Uterus (tissue), 4 donors: ENCODE results near the gene BHLHE40. TPM values are rescaled to one million over a fixed set of nuclear protein-coding genes. Genes with fewer than 3 reads are reported as not detected.

Experiments
- DNase-seq, 2 donors: peaks; one replicate each; pipeline ENCODE4 v3.0.0-alpha.2; 2019 to 2020
- H3K27ac ChIP-seq, 2 donors: fragments of 200-600 bp; sonication (generic); 1 replicate in 1 of 2; 2 replicates in 1 of 2; pipeline ENCODE4 v1.5.1; 2016 to 2018
- H3K27me3 ChIP-seq, 2 donors: fragments of 200-600 bp; sonication (generic); one replicate each; pipeline ENCODE4 v1.5.1; 2018 to 2019; ENCODE audit warnings: control low read depth in 1 of 2
- H3K36me3 ChIP-seq, 2 donors: fragments of 200-600 bp; sonication (generic); one replicate each; pipeline ENCODE4 v1.5.1; 2019; ENCODE audit warnings: control low read depth in 1 of 2
- H3K4me1 ChIP-seq, 2 donors: fragments of 200-600 bp; sonication (generic); one replicate each; pipeline ENCODE4 v1.5.1; 2018 to 2019; ENCODE audit warnings: control low read depth in 1 of 2
- H3K4me3 ChIP-seq, 2 donors: fragments of 200-600 bp; sonication (generic); 1 replicate in 1 of 2; 2 replicates in 1 of 2; pipeline ENCODE4 v1.5.1; 2018 to 2019; ENCODE audit warnings: mild to moderate bottlenecking in 1 of 2
- H3K9me3 ChIP-seq, 2 donors: fragments of 200-600 bp; sonication (generic); one replicate each; pipeline ENCODE4 v1.5.1; 2019; ENCODE audit warnings: control low read depth in 1 of 2
- POLR2A ChIP-seq, 2 donors: fragments of 450-650 bp; IDR thresholded peaks; one replicate each; pipeline ENCODE4 v1.6.1; 2016; ENCODE audit warnings: antibody characterized with exemption in 2 of 2, mild to moderate bottlenecking in 1 of 2, moderate library complexity in 1 of 2
- intact Hi-C: fragments of 100-400 bp; cut with DNase I; formaldehyde crosslinking; loops from one replicate; pipeline ENCODE4 v1.15.1; 2023; ENCODE audit warnings: low total_unique reads
- total RNA-seq, 4 donors: library from RNA; depleted of rRNA in 3 of 4; stranded (reverse); fragments of >200 nt in 3 of 4; gene quantifications; one replicate each; pipeline versions ENCODE4 v1.1.0 to v1.2.4, GENCODE V29; 2014 to 2023
- TF ChIP-seq, protein P1 (sequence below), 4 experiments: fragments of 200-600 bp in 2 of 4; fragments of 450-650 bp in 2 of 4; sonication (generic) in 2 of 4; IDR thresholded peaks; one replicate each; pipeline ENCODE4 v1.5.1; 2016 to 2019; ENCODE audit warnings: antibody characterized with exemption in 4 of 4, mild to moderate bottlenecking in 2 of 4, moderate library complexity in 1 of 4
- donor health status: DM: yes; HTN: yes; CAD: no.

BHLHE40 gene
- total RNA-seq, 4 donors from 2014 or later, result 11.4 to 84.2 (median 28.1) TPM

- intact Hi-C loops, result no loop called here
- peak overlapping the region in 1 of 2 donors; percentile 19 for H3K27ac ChIP-seq
- H3K4me1 ChIP-seq, result no peaks in the 10 kb centered on the region
- no peaks in the 10 kb centered on the region for H3K9me3 ChIP-seq
- no peaks in the 10 kb centered on the region for H3K27me3 ChIP-seq
- no peak for DNase-seq
- TF ChIP-seq, protein P1, sequence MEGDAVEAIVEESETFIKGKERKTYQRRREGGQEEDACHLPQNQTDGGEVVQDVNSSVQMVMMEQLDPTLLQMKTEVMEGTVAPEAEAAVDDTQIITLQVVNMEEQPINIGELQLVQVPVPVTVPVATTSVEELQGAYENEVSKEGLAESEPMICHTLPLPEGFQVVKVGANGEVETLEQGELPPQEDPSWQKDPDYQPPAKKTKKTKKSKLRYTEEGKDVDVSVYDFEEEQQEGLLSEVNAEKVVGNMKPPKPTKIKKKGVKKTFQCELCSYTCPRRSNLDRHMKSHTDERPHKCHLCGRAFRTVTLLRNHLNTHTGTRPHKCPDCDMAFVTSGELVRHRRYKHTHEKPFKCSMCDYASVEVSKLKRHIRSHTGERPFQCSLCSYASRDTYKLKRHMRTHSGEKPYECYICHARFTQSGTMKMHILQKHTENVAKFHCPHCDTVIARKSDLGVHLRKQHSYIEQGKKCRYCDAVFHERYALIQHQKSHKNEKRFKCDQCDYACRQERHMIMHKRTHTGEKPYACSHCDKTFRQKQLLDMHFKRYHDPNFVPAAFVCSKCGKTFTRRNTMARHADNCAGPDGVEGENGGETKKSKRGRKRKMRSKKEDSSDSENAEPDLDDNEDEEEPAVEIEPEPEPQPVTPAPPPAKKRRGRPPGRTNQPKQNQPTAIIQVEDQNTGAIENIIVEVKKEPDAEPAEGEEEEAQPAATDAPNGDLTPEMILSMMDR (IDR thresholded peaks at IDR 0.05), result no peak
- no peak for TF ChIP-seq POLR2A (IDR thresholded peaks at IDR 0.05)
- no peaks in the 10 kb centered on the region for H3K36me3 ChIP-seq
- no peak overlapping the region for H3K4me3 ChIP-seq
Observed at GRCh38 chr3:4992118-4992517, 12.9 kb downstream of the BHLHE40 start.

DNA sequence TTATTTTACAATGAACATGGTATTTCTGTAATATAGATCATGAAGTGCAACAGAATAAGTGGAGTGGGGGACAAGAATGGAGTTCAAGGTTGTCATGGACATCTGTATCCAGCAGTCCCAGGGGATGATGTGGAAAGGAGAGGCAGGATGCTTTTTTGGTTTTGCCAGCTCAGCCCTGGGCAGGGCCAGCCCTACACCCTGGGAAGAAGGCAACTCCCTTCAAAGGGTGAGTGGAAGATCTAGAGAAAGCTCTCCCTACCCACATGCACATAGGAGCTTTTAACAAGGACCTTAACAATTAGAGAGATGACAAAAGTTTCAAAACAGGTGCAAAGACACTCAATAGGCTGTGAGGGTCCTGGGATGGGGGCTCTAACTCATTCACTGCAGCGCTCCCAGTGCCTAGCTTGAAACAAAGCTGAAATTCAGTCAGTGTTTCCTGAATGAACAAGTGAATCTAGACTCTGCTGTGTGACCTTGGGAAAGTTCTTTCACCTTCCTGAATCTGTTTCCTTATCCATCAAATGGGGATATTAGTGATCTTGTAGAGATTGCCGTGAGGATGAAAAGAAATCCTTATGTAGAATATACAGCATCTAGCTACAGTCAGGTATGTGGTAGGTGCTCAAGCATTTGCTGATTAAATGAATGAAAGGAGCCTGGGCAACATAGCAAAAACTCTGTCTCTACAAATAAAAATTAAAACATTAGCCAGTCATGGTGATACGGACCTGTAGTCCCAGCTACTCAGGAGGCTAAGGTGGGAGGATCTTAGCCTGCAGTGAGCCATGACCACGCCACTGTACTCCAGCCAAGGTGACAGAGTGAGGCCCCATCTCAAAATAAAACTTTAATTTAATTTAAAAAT is 14.3 kb downstream of the BHLHE40 start:
- no peak overlapping the region for H3K4me3 ChIP-seq
- no peak for TF ChIP-seq POLR2A (IDR thresholded peaks at IDR 0.05)
- TF ChIP-seq, protein P1 (IDR thresholded peaks at IDR 0.05), result no peak
- H3K9me3 ChIP-seq, result no peaks in the 10 kb centered on the region
- intact Hi-C loops, result no loop called here
- H3K4me1 ChIP-seq, result no peaks in the 10 kb centered on the region
- H3K27me3 ChIP-seq, result no peaks in the 10 kb centered on the region
- no peak overlapping the region for H3K27ac ChIP-seq
- no peaks in the 10 kb centered on the region for H3K36me3 ChIP-seq
- DNase-seq, result no peak

- H3K36me3 ChIP-seq, result no peaks in the 10 kb centered on the region
- TF ChIP-seq, protein P1 (IDR thresholded peaks at IDR 0.05), result no peak
- no peak for TF ChIP-seq POLR2A (IDR thresholded peaks at IDR 0.05)
- intact Hi-C loops, result no loop called here
- no peaks in the 10 kb centered on the region for H3K27me3 ChIP-seq
- DNase-seq, result no peak
- H3K4me1 ChIP-seq, result no peaks in the 10 kb centered on the region
- H3K9me3 ChIP-seq, result no peaks in the 10 kb centered on the region
- H3K4me3 ChIP-seq, result no peak overlapping the region
- peak overlapping the region; percentile 23 to 35 for H3K27ac ChIP-seq
Observed at GRCh38 chr3:4994144-4994730, 15.0 kb downstream of the BHLHE40 start.

- peak in 1 of 2 donors; percentile 66 for DNase-seq
- intact Hi-C loops, result no loop called here
- TF ChIP-seq POLR2A (IDR thresholded peaks at IDR 0.05), result no peak
- TF ChIP-seq, protein P1 (IDR thresholded peaks at IDR 0.05), result no peak
Observed at GRCh38 chr3:4994823-4995499, 15.7 kb downstream of the BHLHE40 start.

More at GRCh38 chr3:4994823-4995499, 15.7 kb downstream of the BHLHE40 start:
- Histone ChIP-seq H3K9me3 (no peaks in the 10 kb centered on the region), H3K36me3 (no peaks in the 10 kb centered on the region), H3K27ac (peak overlapping the region; percentile 23 to 35), H3K27me3 (no peaks in the 10 kb centered on the region), H3K4me1 (no peaks in the 10 kb centered on the region), H3K4me3 (no peak overlapping the region)
